HG03565 (cell line): ENCODE measurements around the gene ARMC9.

Source experiments
- ATAC-seq: cut with Tn5 transposase; IDR thresholded peaks from one replicate; pipeline ENCODE4 v1.9.1; 2021; ENCODE audit warnings: mild to moderate bottlenecking, moderate library complexity; ENCODE audit not compliant: unreplicated experiment

Gene ARMC9

GRCh38 chr2:231306791-231307393 lies 108.5 kb downstream of the ARMC9 start:
- ATAC-seq = no peak

DNA sequence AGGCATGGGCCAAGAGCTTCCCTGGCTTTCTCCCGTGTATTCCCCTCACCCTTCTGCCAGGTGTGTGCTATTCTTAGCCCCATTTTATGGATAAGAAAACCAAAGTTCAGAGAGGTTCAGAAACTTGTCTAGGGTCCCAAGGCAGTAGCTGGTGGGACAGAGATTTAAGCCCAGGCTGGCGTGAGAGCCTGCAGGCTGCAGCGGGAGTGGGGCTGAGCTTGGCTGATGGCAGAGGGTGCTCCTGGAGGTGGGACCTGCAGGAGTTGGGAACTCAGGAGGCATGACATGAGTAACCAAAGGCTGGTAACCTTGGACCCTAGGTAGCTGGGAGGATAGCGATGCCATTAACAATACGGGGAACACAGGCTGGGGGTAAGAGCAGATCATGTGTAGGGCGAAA lies 109.8 kb downstream of the ARMC9 start:
- no peak for ATAC-seq

GRCh38 chr2:231308631-231309428 lies 110.4 kb downstream of the ARMC9 start:
- ATAC-seq = no peak

DNA sequence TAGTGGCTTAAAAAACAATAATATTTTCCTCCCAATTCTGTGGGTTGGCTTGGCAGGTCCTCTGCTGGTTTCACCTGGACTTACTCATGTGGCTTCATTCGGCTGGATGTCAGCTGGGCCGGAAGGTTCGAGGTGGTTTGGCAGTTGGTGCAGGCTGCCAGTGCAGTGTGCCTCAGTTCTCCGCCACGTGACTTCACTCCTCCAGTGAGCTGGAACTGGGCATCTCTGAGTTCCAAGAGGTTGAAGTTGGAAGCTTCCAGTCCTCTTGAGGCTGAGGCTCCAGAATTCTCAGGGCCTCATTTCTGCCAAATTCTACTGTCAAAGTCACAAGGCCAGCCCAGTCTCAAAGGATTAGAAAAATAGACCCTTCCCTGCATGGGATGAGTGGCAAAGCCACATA lies 113.6 kb downstream of the ARMC9 start:
- no peak for ATAC-seq

DNA sequence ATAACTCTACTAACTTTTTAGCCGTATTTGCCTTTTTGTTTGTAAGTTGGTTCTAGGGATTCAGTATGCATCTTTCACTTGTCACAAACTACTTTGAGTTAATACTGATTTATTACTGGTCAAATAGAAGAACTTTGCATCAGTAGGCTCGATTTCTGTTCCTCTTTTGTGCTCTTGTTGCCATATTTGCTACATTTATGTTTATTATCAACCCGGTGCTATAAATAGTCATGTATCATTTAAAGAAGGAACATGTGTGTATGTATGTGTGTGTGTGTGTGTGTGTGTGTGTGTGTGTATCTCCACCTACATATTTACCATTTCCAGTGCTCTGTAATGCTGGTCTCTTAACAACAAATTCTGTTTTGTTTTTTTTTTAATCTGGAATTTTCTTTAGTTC lies 117.5 kb downstream of the ARMC9 start:
- peak; percentile 39 for ATAC-seq

DNA sequence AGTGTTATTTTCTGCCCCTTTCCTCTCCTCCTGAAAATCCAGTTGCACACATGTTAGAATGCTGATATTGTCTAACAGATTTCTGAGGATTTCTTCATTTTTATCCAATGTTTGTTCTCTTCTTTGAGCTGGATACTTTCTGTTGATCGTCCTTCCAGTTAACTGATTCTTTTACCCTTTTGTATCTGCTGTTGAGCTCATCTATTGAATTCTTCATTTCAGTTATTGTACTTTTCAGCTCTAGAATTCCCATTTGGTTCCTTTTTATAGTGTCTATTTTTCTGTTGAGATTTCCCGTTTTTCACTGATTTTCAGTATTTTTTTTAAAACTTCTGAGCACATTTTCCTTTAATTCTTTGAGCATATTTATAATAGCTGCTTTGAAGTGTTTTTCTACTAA lies 119.1 kb downstream of the ARMC9 start:
- no peak for ATAC-seq

- ATAC-seq = no peak
These were observed 120.0 kb downstream of the ARMC9 start for GRCh38 chr2:231318436-231318835.

DNA sequence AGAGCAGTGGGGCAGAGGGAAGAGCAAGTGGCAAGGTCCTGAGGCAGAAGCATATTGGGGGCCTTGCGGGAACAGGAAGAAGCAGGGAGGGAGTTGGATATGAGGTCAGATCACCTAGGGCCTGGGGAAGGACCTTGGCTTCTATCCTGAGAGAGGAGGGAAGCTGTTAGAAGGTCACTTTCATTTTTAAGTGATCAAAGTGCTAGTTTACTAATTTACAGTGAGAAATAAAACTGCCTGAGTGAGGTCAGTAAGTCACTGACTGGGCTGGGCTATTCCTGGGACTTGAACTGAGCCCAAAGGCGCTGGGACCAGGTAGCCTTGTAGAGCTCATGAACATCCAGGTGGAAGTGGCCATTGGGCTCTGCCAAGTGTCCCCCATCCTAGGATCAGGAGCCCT lies 120.5 kb downstream of the ARMC9 start:
- ATAC-seq = no peak

DNA sequence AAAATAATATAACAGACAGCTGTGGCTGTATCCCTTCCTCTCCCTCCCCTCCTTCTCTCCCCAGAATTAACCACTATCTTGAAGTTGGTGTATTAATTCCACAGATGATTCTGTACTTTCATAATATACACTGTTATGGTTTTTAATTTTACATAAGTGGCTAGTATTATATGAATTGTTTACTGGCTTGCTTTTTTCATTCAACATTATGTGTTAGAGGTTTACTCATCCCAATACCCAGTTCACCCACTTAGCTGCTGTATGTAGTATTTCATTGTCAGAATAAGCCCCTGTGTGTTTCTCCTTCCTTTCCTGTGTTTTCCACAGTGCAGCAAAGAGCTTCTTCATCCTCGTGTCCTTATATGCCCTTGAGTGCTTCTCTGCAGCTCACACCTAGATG lies 121.4 kb downstream of the ARMC9 start:
- no peak for ATAC-seq

GRCh38 chr2:231321021-231321420 lies 122.6 kb downstream of the ARMC9 start:
- no peak for ATAC-seq

DNA sequence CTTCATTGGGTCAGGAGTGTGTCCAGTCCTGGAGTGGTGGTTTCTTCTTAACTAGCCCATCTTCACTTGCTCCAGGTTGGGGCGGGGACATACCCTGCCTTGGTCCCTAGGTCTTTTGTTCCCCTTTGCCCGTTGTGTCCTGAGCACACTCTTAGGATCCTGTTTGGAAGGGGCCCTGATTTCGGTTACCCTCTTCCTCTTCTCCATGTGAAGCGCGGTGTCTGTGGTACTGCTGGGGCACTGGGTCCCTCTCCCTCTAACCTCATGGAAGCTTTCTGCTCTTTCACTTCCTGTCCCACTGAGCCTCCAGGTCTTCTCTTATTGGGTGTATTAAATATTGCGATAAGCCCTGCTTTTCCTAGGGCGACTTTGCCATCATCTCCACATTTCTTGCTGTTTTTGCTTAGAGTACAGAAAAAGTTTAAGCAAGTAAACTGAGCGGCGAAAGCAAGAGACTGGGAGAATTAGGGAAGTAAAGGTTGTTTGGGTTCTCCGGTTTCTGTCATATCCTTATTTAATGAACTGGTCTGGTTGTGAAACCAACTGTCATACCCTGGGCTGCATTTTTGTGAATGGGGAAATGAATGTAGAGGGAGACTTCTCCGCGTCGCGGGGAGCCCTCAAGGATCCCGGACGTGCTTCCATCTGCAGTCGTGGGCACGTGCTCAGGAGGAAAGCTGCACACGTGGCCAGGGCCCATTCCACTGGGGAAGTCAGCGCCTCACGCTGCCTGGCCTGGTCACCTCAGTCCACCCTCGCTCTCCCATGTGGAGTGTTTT lies 123.3 kb downstream of the ARMC9 start:
- no peak for ATAC-seq

DNA sequence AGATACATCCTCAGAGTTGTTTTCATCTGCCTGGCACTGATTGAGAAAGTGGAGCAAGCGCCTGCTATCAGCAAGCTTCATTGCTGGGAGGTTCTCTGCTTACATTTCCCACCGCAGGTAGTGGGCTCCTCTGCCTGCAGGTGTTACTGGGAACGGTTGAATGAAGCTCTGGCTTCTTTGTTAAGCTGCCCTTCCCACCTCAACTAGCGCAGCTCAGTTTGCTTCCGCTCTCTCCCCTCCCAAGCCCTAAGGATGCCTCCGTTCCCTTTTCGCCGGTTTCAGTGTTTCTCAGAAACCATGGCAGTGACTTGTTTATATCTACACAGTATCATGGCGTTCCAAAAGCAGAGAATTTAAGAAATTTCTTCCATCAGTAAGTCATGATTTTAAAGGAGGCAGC lies 124.9 kb downstream of the ARMC9 start:
- ATAC-seq = no peak

GRCh38 chr2:231325826-231326225 lies 127.4 kb downstream of the ARMC9 start:
- ATAC-seq = no peak

DNA sequence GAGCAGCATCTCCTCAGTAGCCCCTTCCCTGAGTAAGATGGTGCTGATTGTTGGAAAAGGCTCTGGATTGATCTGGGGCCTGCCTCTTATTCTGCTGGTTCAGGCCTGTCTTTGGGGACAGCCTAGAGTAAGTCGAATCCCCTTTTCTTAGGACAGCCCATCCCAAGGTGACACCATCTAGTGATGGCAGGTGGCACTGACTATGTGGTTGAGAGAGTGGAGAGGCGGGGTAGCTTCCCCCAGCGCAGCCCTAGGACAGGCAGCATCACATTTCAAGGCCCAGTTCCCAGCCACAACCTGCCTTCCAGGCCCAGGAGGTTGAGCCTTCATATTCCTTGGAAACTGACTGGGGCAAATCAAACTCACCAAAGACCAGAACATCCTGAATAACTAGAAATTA lies 128.0 kb downstream of the ARMC9 start:
- ATAC-seq = no peak

DNA sequence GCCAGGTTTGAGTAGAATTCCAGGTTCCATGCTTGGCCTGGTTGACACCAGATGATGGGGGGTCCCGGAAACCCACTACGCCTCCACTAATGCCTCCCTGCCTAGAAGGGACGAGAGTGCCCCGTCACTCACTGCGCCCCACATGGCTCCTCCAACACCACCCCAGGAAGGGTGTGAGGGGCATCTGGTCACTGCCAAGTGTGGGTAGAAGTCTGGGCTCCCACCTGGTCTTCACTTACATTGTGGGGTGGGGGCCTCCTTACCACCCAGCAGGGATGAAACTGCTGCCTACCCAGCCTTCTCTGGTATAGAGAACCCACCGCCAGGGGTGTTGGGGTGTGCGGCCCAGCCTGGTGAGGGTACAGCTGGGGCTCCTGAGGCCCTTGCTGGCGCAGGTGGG lies 131.9 kb downstream of the ARMC9 start:
- no peak for ATAC-seq

- ATAC-seq = no peak
These were observed 133.1 kb downstream of the ARMC9 start for GRCh38 chr2:231331533-231331932.

DNA sequence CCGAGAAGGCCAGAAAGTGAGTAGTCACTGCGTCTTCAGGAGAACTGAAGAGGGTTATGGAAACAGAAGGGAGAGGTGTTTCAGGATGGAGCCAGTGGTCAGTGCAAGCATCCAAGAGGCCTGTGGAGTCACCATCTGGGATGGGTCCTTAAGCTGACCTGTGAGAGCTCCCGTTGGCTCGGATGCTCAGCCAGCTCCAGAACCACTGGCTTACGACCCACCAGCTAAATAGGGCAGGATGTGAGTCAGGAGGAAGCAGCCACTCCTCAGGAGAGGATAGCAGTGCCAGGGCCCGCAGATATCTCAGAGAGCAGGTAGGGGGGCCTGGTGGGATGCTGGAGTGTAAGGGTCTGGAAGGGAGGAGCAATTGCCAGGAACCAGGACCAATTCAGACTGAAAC lies 134.0 kb downstream of the ARMC9 start:
- no peak for ATAC-seq

DNA sequence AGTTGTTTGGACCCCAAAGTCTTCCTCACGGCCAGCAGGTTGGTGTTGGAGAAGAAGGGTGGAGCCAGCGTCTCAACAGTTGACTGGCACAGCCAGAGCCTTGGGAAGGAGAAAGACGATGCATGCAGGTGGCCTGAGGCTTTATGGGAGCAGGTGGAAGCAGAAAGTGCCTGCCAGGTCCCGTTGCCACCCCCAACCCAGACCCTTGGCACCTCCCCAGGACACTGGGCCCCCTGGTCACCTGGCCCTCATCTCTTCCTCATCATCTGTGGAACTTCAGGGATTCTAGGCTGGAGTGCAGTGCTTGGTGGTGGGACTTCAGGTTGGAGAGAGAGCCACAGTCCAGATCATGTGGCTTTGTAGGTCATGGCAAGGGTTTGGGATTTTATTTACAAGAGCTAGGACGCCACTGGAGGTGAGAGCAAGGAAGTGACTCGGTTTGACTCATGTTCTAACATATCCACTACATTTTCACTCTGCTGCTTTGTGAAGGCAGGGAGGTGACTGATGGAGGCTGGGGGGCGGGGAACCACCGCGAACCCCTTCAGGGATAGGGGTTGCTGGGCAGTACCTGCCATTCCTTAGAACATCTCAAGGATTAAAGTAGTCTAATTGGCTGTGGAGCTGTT lies 134.6 kb downstream of the ARMC9 start:
- ATAC-seq = no peak

DNA sequence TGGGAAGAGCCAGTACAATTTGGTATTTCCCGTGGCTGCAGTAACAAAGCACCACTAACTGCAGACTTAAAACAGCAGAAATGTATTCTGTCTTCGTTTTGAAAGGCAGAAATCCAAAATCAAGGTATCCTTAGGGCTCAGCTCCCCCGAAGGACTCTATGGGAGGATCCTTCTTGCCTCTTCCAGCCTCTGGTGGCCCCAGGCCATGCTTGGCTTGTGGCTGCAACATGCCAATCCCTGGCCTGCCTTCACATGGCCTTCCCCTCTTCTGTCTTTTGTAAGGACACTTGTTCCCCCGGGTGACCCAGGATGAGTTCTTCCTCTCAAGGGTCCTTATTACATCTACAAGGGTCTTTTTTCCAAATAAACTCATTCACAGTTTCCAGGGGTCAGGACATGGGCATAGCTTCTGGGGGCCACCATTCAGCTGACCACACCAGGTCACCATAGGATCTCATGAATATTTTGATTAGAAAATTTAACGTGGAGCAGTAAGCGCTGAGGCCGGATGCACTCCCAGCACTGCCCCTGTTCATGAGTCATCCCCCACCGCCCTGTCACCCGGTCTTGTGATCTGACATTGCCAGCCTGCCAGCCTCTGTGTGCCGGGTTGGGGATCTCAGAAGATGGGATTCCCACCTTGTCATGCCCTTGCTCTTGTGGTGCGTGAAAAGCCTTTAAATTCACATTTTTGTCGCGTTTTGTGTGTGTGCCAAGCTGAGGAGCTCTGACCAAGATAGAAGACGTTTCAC lies 135.9 kb downstream of the ARMC9 start:
- no peak for ATAC-seq

DNA sequence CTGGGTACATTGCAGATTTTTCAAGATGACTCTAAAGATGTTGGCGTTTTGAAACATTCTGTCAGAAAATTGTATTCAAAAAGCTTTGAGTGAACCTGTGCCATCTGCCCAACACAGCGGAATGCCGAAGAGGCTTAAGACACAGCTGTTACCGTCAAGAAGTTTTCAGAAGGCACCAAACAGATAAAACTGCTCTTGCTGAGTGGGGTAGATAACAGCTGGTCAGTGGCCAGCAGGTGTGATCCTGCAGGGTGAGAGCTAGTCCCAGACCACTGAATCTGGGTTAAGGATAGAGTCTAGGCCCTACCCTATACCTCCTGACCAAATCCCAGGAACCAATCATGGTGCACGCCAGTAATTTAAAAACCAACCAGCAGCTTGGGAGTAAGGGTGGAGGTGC lies 136.6 kb downstream of the ARMC9 start:
- ATAC-seq = no peak

DNA sequence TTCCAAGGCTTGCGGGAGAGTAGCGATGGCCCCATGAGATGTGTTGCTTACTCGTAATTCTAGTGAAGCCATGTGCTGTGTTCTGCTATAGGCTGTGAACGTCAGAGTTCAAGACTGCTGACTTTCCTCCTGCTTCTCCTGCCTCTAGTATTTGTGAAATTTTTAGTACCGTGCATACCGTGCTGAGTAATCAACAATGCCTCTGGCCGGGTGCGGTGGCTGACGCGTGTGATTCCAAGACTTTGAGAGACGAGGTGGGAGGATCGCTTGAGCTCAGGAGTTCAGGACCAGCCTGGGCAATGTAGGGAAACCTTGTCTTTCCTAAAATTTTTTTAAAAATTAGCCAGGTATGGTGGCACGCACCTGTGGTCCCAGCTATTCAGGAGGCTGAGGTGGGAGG lies 137.2 kb downstream of the ARMC9 start:
- no peak for ATAC-seq
